GM19395 (cell line): Measurements from ENCODE around the gene C6orf15.

Experiments used
- ATAC-seq: cut with Tn5 transposase; IDR thresholded peaks from one replicate; pipeline ENCODE4 v1.9.1; 2021; ENCODE audit warnings: mild to moderate bottlenecking, moderate library complexity; ENCODE audit not compliant: unreplicated experiment

Gene C6orf15

DNA sequence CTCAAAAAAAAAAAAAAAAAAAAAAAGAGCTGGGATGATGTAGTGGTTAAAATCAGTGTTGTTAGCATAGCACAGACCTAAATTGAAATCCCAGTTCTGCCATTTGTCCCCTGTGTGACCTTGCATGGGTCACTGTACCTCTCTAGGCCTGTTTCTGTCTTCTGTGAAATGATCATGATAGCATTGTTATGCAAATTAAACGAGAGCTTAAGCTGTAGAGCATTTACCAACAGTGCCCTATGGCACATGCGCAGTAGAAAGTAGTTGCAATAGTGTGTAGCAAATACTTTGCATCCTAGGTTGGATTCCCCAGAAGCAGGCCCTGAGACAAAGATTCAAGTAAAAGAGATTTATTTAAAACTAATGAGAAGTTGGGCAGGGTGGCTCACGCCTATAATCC is 19.2 kb upstream of the C6orf15 start:
- ATAC-seq = no peak

DNA sequence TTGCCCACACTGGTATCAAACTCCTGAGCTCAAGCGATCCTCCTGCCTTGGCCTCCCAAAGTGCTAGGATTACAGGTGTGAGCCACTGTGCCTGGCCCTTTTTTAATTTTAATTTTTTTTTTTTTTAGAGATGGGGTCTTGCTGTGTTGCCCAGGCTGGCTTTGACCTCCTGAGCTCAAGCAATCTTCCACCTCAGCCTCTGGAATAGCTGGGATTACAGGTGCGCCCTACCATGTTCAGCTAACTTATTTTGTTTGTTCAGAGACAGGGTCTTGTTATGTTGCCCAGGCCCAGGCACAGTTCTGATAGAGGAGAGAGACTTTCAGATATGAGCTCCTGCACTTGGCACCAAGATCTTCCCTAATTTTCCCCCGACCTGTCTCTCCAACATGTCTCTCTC is 18.4 kb upstream of the C6orf15 start:
- ATAC-seq = no peak

GRCh38 chr6:31129130-31129529 is 16.8 kb upstream of the C6orf15 start:
- ATAC-seq = no peak

DNA sequence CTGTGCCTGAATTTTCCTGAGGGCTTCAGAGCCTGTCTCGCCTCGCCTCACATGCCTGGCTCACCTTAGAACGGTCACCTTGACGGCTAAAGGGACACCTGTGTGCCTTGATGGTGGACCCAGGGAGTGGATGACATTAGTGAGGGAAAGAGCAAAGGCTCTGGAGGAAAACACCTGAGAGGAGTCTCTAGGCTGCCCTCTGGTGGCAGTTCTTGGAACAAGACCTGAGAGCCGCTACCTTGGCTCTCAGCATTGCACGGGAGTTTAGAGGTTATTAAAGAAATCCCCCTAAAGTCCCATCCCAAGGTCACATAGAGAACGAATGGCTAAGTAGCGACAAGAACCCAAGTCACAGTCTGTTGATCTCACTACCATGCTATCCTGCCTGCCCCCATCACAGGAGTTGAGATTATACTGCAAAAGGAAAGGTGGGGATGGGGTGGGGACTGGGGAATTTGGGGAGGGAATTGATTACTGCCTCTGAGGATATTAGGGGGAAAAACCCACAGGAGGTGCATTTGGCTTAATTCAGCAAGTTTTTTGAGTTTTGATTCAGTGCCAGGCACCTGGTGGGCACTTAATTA is 15.8 kb upstream of the C6orf15 start:
- ATAC-seq = no peak

- ATAC-seq = no peak
Measured at GRCh38 chr6:31126396-31127175, 14.2 kb upstream of the C6orf15 start.

- ATAC-seq = no peak
Measured at GRCh38 chr6:31125586-31126363, 13.4 kb upstream of the C6orf15 start.

DNA sequence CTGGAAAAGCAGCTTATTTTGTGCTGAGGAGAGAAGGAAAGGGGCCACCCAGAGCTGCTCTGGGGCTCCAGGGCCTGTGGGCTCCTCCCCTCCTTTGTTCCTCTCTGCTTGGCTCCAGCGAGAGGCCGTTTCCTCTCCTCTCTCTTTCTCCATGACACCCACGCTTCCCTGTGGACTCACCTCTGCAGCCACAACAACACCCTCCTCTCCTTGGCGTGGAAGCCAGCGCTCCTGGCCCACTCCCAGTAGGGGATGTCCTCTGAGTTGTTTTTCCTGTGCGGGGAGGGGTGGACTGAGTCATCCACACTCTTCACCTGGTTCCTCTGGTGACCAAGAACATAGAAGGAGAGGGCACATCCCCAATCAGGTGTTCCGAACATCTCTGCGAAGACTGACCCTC is 12.8 kb upstream of the C6orf15 start:
- no peak for ATAC-seq

DNA sequence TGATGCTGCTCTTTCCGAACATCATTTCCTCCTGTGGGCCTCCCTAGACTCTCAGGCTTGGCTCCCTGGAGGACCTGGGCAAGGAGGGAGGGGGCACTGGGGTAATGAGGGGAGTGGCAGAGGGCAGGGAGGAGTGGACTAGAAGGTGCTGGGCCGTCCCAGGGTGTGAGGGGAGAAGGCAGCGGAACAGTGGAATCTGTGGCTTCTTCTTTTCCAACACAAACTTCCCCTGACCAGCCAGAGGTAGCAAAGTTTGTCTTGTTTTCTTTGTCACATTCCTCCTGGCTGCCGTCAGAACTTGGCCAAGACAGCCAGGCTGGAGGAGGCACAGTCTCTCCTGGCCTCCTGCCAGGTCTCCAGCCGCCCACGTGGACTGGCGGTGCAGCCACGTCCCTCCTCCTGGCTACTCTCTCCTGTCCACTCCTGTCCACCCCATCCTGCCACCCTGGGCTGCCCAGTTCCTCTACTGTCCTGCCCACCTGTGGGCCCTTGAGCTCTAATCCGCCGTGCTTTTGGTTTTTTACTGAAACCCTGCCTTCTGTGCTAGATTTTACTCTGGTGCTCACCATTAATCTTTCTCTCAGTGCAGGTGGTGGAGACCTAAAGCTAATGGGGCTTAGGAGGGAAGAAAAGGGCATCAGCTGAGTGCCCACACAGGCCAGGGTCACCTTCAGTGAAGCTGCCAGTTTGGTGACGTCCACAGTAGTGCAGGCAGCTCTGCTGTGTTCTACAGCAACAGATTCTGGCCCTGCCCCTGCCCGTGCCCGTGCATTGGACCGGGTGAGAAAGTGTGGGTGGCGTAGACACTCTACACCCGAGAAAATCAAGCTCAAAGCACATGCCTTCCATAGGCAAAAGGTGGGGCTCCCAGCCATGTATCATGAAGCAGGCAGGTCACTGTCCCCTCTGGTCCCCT is 10.7 kb upstream of the C6orf15 start:
- no peak for ATAC-seq

GRCh38 chr6:31121131-31121790 is 8.9 kb upstream of the C6orf15 start:
- ATAC-seq = no peak

- no peak for ATAC-seq
Measured at GRCh38 chr6:31120151-31120915, 8.0 kb upstream of the C6orf15 start, which contains the start of gene CDSN. CDSN (minus strand) TSS chr6:31120446; CDS start chr6:31120419, 27 bp downstream.

GRCh38 chr6:31118178-31118577 is 5.8 kb upstream of the C6orf15 start:
- no peak for ATAC-seq

- no peak for ATAC-seq
Measured at GRCh38 chr6:31116661-31117385, 4.4 kb upstream of the C6orf15 start.

GRCh38 chr6:31115941-31116560 is 3.7 kb upstream of the C6orf15 start:
- no peak for ATAC-seq

GRCh38 chr6:31114970-31115849 is 2.8 kb upstream of the C6orf15 start:
- no peak for ATAC-seq

DNA sequence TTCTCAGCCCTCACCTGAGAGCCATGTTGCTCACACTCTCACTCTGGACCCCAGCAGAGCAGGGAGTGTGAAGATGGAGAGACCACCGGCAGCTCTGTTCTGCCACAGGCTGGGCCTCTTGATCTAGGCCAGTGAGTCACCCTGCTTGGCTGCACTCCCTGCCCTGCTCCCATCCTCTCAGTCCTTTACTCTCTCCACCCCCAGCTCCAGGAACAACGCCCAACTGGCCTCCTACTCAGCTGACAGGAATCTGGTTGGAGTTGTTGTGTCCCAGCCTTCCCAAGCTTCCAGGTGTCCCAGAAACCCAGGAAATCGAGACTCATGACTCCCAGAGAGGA is 2.1 kb upstream of the C6orf15 start, which contains the start of gene PSORS1C1:
PSORS1C1 (plus strand) TSS at position 260 of the 338 bp plus-strand sequence. CDS start 14,833 bp downstream, outside the sequence.
- ATAC-seq = no peak

GRCh38 chr6:31113861-31114540 is 1.6 kb upstream of the C6orf15 start:
- ATAC-seq = no peak

DNA sequence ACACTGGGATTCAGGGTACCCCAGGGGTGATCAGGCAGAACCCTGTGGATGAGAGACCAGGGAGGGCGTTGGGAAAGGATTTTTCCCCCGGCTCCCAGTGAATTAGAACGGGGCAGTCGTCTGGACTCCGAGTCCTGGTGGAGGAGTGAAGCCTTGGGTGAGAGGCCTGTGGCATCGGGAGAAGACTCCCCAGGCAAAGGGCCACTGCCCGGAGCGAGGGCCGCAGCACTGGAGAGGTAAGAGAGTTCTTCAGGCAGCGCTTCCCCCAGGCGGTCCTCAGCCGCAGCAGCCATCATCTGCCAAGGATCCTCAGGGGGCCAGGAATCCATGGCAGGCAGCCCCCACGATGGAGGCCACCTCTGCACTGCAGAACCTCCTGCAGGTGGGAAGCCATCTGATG is 663 bp downstream of the C6orf15 start:
- ATAC-seq = no peak
